Ovary (tissue), 9 donors: ENCODE measurements around the gene TBC1D5. TPM values are rescaled to one million over a fixed set of nuclear protein-coding genes. Genes with fewer than 3 reads are reported as not detected.

Source experiments
- DNase-seq, 5 donors: peaks; one replicate each; pipeline ENCODE4 v3.0.0-alpha.2; 2019 to 2020
- H3K27ac ChIP-seq, 2 donors: fragments of 200-600 bp; one replicate each; pipeline versions ENCODE4 v1.5.1 to v1.8.0; 2019 to 2022
- H3K27me3 ChIP-seq: fragments of 200-600 bp; one replicate; pipeline ENCODE4 v1.8.0; 2022
- H3K36me3 ChIP-seq: fragments of 200-600 bp; sonication (generic); one replicate; pipeline ENCODE4 v1.5.1; 2019
- H3K4me1 ChIP-seq: one replicate; pipeline ENCODE4 v1.8.1; 2013; ENCODE audit warnings: mild to moderate bottlenecking, moderate library complexity; ENCODE audit not compliant: insufficient read depth
- H3K4me3 ChIP-seq: fragments of 200-600 bp; sonication (generic); one replicate; pipeline ENCODE4 v1.5.1; 2017
- H3K9me3 ChIP-seq, 2 donors: fragments of 200-600 bp in 1 of 2; sonication (generic) in 1 of 2; one replicate each; pipeline versions ENCODE4 v1.5.1 to v1.8.1; 2013 to 2019; ENCODE audit warnings: mild to moderate bottlenecking in 1 of 2, moderate library complexity in 1 of 2
- CTCF ChIP-seq, 3 donors: fragments of 450-650 bp in 2 of 3; fragments of 200-600 bp in 1 of 3; IDR thresholded peaks; one replicate each; pipeline versions ENCODE4 v1.5.1 to v1.8.0; 2016 to 2022; ENCODE audit warnings: antibody characterized with exemption in 3 of 3, mild to moderate bottlenecking in 1 of 3
- EP300 ChIP-seq: sonication (generic); formaldehyde crosslinking; IDR thresholded peaks from one replicate; pipeline ENCODE4 v1.6.1; 2017; ENCODE audit warnings: antibody characterized with exemption
- POLR2A ChIP-seq: fragments of 450-650 bp; IDR thresholded peaks from one replicate; pipeline ENCODE4 v1.6.1; 2017; ENCODE audit warnings: antibody characterized with exemption, mild to moderate bottlenecking, moderate library complexity
- WGBS, 3 donors: extraction: QIAGEN DNeasy Blood & Tissue Kit in 1 of 3; methylation state at CpG; one replicate each; pipeline versions ENCODE4 v1.1.5 to v1.1.7; 2013 to 2017; 5-methylcytosine and 5-hydroxymethylcytosine counted together
- intact Hi-C, 4 donors: fragments of 100-400 bp; cut with DNase I; formaldehyde crosslinking; loops; one replicate each; pipeline versions ENCODE4 v1.11.0 to v1.15.1; 2022 to 2023
- polyA plus RNA-seq, 2 donors: library from polyadenylated mRNA; stranded (reverse); fragments of 200-250 nt in 1 of 2; fragments of 350-450 nt in 1 of 2; fragmentation: Illumina TruSeq in 1 of 2; extraction: RNeasy Lipid Tissue Mini Kit (QIAGEN cat#74804) in 1 of 2; gene quantifications; one replicate each; pipeline ENCODE4 v1.2.3, GENCODE V29; 2013 to 2014
- total RNA-seq, 7 donors: library from RNA; depleted of rRNA in 2 of 7; stranded (reverse); fragments of >200 nt in 2 of 7; fragmentation: NEBNext Ultra II Directional in 3 of 7; extraction: Animal tissue kit (Norgen Biotek cat#: 25700) in 3 of 7; gene quantifications; one replicate each; pipeline versions ENCODE4 v1.1.0 to v1.2.4, GENCODE V29; 2016 to 2023
- donor health status: DM: no; HTN: no; CAD: no; lungs with moderate emphysema.
- donor health status: DM: no; HTN: no; CAD: no.
- donor health status: Bipolar disorder and iron deficiency.
- donor health status: DM: yes; HTN: yes; CAD: no.
- donor health status: DM: no; HTN: no; CAD: no.
- donor health status: DM: yes; HTN: yes; CAD: no.

The TBC1D5 gene
- total and polyA plus RNA-seq, 9 donors, result 20.7 to 73.5 (median 61.0) TPM

GRCh38 chr3:17261627-17262369, 480.6 kb downstream of the TBC1D5 start:
- no peak for TF ChIP-seq POLR2A
- TF ChIP-seq EP300, result no peak
- TF ChIP-seq CTCF (IDR thresholded peaks at IDR 0.05), result no peak
- H3K4me3 ChIP-seq, result no peak overlapping the region
- WGBS, 3 donors, result 85 to 96% (median 95%) methylated on average over 3 of the region's 3 CpGs
- no peak overlapping the region for H3K27ac ChIP-seq
- DNase-seq, result no peak
- no peaks in the 10 kb centered on the region for H3K9me3 ChIP-seq
- no peaks in the 10 kb centered on the region for H3K36me3 ChIP-seq
- no peaks in the 10 kb centered on the region for H3K27me3 ChIP-seq
- intact Hi-C loops, result loop anchor here in 2 of 4 donors (5.0 to 10.0 kb wide), 2 partner anchors 576 to 583 kb away; no protein-coding TSS in a partner anchor
- H3K4me1 ChIP-seq, result no peaks in the 10 kb centered on the region

- no peaks in the 10 kb centered on the region for H3K36me3 ChIP-seq
- intact Hi-C loops, result loop anchor here in 2 of 4 donors (5.0 to 10.0 kb wide), 2 partner anchors 577 to 585 kb away; no protein-coding TSS in a partner anchor
- no peak overlapping the region for H3K27ac ChIP-seq
- H3K9me3 ChIP-seq, result no peaks in the 10 kb centered on the region
- H3K27me3 ChIP-seq, result no peaks in the 10 kb centered on the region
- H3K4me1 ChIP-seq, result no peaks in the 10 kb centered on the region
- DNase-seq, result no peak
- TF ChIP-seq EP300, result no peak
- TF ChIP-seq CTCF (IDR thresholded peaks at IDR 0.05), result no peak
- TF ChIP-seq POLR2A, result no peak
- no peak overlapping the region for H3K4me3 ChIP-seq
Measured at GRCh38 chr3:17260257-17260656, 482.2 kb downstream of the TBC1D5 start.

- no peak for DNase-seq
- no peaks in the 10 kb centered on the region for H3K9me3 ChIP-seq
Measured at GRCh38 chr3:17259685-17260084, 482.7 kb downstream of the TBC1D5 start.

GRCh38 chr3:17258823-17259436, 483.5 kb downstream of the TBC1D5 start:
- Histone ChIP-seq H3K4me3 (no peak overlapping the region), H3K27ac (no peak overlapping the region), H3K4me1 (no peaks in the 10 kb centered on the region), H3K27me3 (no peaks in the 10 kb centered on the region), H3K36me3 (no peaks in the 10 kb centered on the region), H3K9me3 (no peaks in the 10 kb centered on the region)
- 6 to 18% (median 11%) methylated on average over 3 of the region's 3 CpGs for WGBS, 3 donors
- no peak for DNase-seq
- intact Hi-C loops, result loop anchor here in 1 of 4 donors (10.0 kb wide), 1 partner anchor 586 kb away; no protein-coding TSS in a partner anchor
- no peak for TF ChIP-seq EP300
- TF ChIP-seq CTCF (IDR thresholded peaks at IDR 0.05), result peak; percentile 39 to 61 (median 50)

More at GRCh38 chr3:17259685-17260084, 482.7 kb downstream of the TBC1D5 start:
- 79 to 80% (median 79%) methylated on average over 5 of the region's 5 CpGs for WGBS, 3 donors
- intact Hi-C loops, result loop anchor here in 3 of 4 donors (5.0 to 10.0 kb wide), 2 partner anchors 578 to 585 kb away; no protein-coding TSS in a partner anchor
- H3K27ac ChIP-seq, result no peak overlapping the region
- no peaks in the 10 kb centered on the region for H3K36me3 ChIP-seq
- H3K27me3 ChIP-seq, result no peaks in the 10 kb centered on the region
- TF ChIP-seq EP300 (no peak), CTCF (IDR thresholded peaks at IDR 0.05) (no peak), POLR2A (no peak)
- H3K4me1 ChIP-seq, result no peaks in the 10 kb centered on the region
- no peak overlapping the region for H3K4me3 ChIP-seq
